ENCODE data around the gene KAT6B. TPM values are rescaled to one million over a fixed set of nuclear protein-coding genes. Genes with fewer than 3 reads are reported as not detected.

The KAT6B gene
- total and polyA plus RNA-seq, 2 of the 8 experiments (the other 6 are each of a cell fraction or from before 2014, with no cell fraction given): 7.3 to 30.8 TPM

DNA sequence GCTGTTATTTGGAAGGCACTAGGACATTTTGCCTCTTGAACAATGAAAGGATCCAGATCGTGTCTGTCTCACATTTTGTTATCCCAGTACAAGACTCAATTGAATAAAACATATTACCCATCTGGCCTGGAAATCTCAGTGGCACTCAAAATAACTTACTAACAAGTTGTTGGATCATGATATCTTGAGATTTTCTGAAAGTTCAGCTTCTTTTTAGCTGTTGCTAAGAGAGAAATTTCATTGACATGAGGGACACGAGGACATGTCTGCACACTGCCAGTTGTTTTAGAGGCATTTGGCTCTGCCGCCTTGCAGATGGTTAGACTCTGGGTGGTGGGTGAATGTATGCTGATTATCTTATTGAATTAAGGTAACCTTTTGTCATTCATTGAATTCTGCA, 41.0 kb downstream of the KAT6B start:
- Histone ChIP-seq H2AK5ac (ENCODE audit: low read depth, low read length) (no peak overlapping the region), H3K79me1 (ENCODE audit: low read depth, low read length) (peaks cover 2% of the 10 kb centered on the region; the same call in 1 of the 2 replicates), H3K4me2 (ENCODE audit: insufficient read depth in 1 of 2, low read depth in 2 of 2, low read length in 2 of 2) (peak overlapping the region in 1 of 2 experiments; percentile 15; a peak in 1 of 4 replicates), H3K4me3 (ENCODE audit: extremely low read depth in 1 of 4, insufficient read depth in 2 of 4, low read depth in 3 of 4, low read length in 4 of 4) (no peak overlapping the region), H2BK120ac (replicated peaks; ENCODE audit: low read depth, low read length) (no peak overlapping the region), H3K79me2 (ENCODE audit: control insufficient read depth in 1 of 2, insufficient read depth in 2 of 2, low read length in 2 of 2) (peaks cover 0 to 40% of the 10 kb centered on the region in 2 experiments; a peak in 2 of 4 replicates), H4K5ac (ENCODE audit: insufficient read length, low read depth, low read length) (no peak overlapping the region), H3K4me1 (replicated peaks in 1 of 4; ENCODE audit: control insufficient read depth in 3 of 4, insufficient read depth in 4 of 4, low read length in 3 of 4) (peaks cover 0 to 15% (median 6%) of the 10 kb centered on the region in 4 experiments; a peak in 5 of 7 replicates), H3K9ac (replicated peaks in 1 of 4; ENCODE audit: extremely low read depth in 1 of 4, low read depth in 3 of 4, low read length in 3 of 4) (no peak overlapping the region), H2BK20ac (ENCODE audit: low read length) (no peak overlapping the region), H3K4ac (replicated peaks; ENCODE audit: insufficient read length, low read depth, low read length) (no peak overlapping the region), H3K18ac (ENCODE audit: extremely low read depth, low read length) (no peak overlapping the region), H4K8ac (ENCODE audit: extremely low read depth, insufficient read depth, low read length) (no peak overlapping the region), H2BK5ac (ENCODE audit: low read depth, low read length) (no peak overlapping the region), H3K36me3 (ENCODE audit: control insufficient read depth in 2 of 4, insufficient read depth in 4 of 4, low read length in 3 of 4) (no peaks in the 10 kb centered on the region), H2AFZ (ENCODE audit: low read length) (no peak overlapping the region), H3K27me3 (replicated peaks in 1 of 4; ENCODE audit: control insufficient read depth in 3 of 4, extremely low read depth in 1 of 4, insufficient read depth in 3 of 4, low read length in 3 of 4) (no peaks in the 10 kb centered on the region), H4K91ac (replicated peaks; ENCODE audit: insufficient read length, low read length) (no peak overlapping the region), H2BK12ac (ENCODE audit: low read depth, low read length) (no peak overlapping the region), H3K9me3 (ENCODE audit: insufficient read depth in 2 of 2, low read depth in 1 of 2, low read length in 1 of 2) (no peaks in the 10 kb centered on the region), H2BK15ac (ENCODE audit: low read length) (no peak overlapping the region), H4K20me1 (replicated peaks in 1 of 2; ENCODE audit: control insufficient read depth in 1 of 2, insufficient read depth in 2 of 2, low read length in 2 of 2) (peaks cover 0 to 1% of the 10 kb centered on the region in 2 experiments), H3K14ac (ENCODE audit: insufficient read length) (no peak overlapping the region), H3K27ac (ENCODE audit: low read depth, low read length) (no peak overlapping the region), H3K23me2 (ENCODE audit: low read depth, low read length) (no peaks in the 10 kb centered on the region), H3K23ac (ENCODE audit: insufficient read length) (no peak overlapping the region), H3K56ac (replicated peaks; ENCODE audit: insufficient read length, low read depth, low read length) (no peak overlapping the region)
- ChIA-PET CTCF (ENCODE audit: partially characterized antibody) (interaction anchor here (0.9 to 1.3 kb wide), 2 partner anchors 11 to 123 kb away, joined by 3 read pairs; no protein-coding TSS in a partner anchor), POLR2A (ENCODE audit: partially characterized antibody) (no interaction called here)
- DNase-seq (ENCODE audit: low read depth in 1 of 2, low spot score in 2 of 2): peak in 1 of 2 experiments; percentile 37
- FAIRE-seq: no peak
- 69% methylated on average over 3 of the region's 3 CpGs; no CpG with 5 or more reads in 1 of the 2 experiments for WGBS, 2 experiments (ENCODE audit: extremely low coverage in 1 of 2, insufficient coverage in 1 of 2, insufficient read length in 1 of 2, insufficient replicate concordance in 2 of 2, low coverage in 1 of 2, low lambda C conversion rate in 2 of 2, missing lambda C conversion rate in 1 of 2)
- TF ChIP-seq CBX5 (IDR thresholded peaks at IDR 0.05; ENCODE audit: low read depth, low read length) (no peak), JUND (IDR thresholded peaks at IDR 0.05; ENCODE audit: low read length) (no peak), CHD2 (IDR thresholded peaks at IDR 0.05; ENCODE audit: low read length) (no peak), SIRT6 (IDR thresholded peaks at IDR 0.05; ENCODE audit: low read length) (no peak), GABPA (IDR thresholded peaks at IDR 0.05; ENCODE audit: borderline replicate concordance, insufficient read depth, low read length) (no peak), SP2 (IDR thresholded peaks at IDR 0.05; ENCODE audit: low read length) (no peak), SUZ12 (IDR thresholded peaks at IDR 0.05; ENCODE audit: low read length) (no peak), SAP30 (IDR thresholded peaks at IDR 0.05; ENCODE audit: insufficient read depth, insufficient replicate concordance, low read length) (no peak), USF2 (IDR thresholded peaks at IDR 0.05; ENCODE audit: low read length) (no peak), CTBP2 (IDR thresholded peaks at IDR 0.05; ENCODE audit: borderline replicate concordance, insufficient read depth, insufficient read length, low read length) (no peak), ZNF274 (IDR thresholded peaks at IDR 0.05; ENCODE audit: borderline replicate concordance, extremely low read depth, low read length) (no peak), PHF8 (conservative IDR thresholded peaks at IDR 0.05; ENCODE audit: low read depth, low read length) (no peak), BCL11A (IDR thresholded peaks at IDR 0.05; ENCODE audit: low read depth in 2 of 2, low read length in 2 of 2) (no peak)

Measured in H1 (cell line).